Hematopoietic multipotent progenitor cell (in vitro differentiated cells): Measurements from ENCODE around the gene TESK1. TPM values are rescaled to one million over a fixed set of nuclear protein-coding genes. Genes with fewer than 3 reads are reported as not detected.
"Not testable (repeated sequence)": the region's sequence is repeated elsewhere in the genome, so short reads cannot be mapped to it uniquely, and the experiment has no call there.

Experiments
- DNase-seq, 3 donors: peaks; one replicate each; pipeline ENCODE4 v3.0.0-alpha.2; 2011 to 2015; ENCODE audit warnings: low read depth in 2 of 3, low spot score in 2 of 3
- total RNA-seq: library from RNA; depleted of rRNA; stranded (reverse); fragments of >200 nt; gene quantifications from one replicate; pipeline ENCODE4 v1.2.3, GENCODE V29; 2012

Gene TESK1
- total RNA-seq, 1 donor, result 13.2 TPM

DNA sequence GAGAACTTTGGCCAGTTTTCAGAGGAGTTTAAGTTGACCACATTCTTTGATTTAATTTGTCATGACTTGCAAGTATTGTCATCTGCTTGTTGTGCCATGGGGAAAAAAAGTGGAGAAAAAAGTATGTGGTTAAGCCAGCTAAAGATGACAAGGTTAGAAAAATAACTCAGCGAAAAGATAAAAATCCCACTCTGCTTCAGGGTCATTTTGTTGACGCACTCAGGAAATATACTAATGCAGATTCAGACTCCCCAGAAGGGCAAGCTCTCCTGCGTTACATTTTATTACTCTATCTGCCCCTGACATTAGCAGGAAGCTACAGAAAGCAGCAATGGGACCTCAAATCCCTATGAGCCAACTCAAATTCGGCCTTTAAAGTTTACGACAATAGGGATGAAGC is 27.6 kb upstream of the TESK1 start:
- no peak for DNase-seq

GRCh38 chr9:35579130-35579529 is 25.9 kb upstream of the TESK1 start:
- DNase-seq, result no peak

DNA sequence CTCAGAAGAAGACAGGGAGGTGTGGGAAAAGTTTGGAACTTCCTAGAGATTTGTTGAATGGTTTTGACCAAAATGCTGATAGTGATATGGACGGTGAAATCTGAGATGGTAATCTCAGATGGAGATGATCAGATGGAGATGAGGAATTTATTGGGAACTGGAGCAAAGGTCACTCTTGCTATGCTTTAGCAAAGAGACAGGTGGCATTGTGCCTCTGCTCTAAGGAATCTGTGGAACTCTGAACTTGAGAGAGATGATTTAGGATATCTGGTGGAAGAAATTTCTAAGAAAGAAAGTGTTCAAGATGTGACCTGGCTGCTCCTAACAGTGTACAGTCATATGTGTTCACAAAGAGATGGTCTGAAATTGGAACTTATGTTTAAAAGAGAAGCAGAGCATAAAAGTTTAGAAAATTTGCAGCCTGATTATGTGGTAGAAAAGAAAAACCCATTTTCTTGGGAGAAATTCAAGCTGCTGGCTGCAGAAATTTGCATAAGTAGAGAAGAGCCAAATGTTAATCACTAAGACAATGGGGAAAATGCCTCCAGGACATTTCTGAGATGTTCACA is 25.3 kb upstream of the TESK1 start:
- not testable (repeated sequence) for DNase-seq

- not testable (repeated sequence) for DNase-seq
Observed at GRCh38 chr9:35583521-35583920, 21.5 kb upstream of the TESK1 start.

DNA sequence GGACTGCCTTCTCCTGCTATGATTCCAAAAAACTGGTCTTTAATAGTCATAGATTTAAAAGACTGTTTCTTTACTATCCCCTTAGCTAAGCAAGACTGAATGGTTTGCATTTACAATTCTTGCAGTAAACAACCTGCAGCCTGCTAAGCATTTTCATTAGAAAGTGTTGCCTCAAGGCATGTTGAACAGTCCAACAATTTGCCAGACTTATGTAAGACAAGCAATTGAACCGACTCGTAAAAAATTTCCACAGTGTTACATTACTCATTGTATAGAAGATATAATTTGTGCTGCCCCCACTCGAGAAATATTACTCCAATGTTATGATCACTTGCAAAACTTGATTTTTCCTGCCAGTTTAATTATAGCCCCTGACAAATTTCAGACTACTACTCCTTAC is 20.4 kb upstream of the TESK1 start:
- DNase-seq, result not testable (repeated sequence)

DNA sequence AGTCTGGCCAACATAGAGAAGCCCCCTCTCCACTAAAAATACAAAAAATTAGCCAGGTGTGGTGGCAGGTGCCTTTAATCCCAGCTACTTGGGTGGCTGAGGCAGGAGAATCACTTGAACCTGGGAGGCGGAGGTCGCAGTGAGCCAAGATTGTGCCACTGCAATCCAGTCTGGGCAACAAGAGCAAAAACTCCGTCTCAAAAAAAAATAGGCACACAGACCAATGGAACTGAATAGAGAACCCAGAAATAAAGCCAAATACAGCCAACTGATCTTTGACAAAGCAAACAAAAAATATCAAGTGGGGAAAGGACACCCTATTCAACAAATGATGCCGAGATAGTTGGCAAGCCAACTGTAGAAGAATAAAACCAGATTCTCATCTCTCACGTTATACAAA is 16.6 kb upstream of the TESK1 start:
- not testable (repeated sequence) for DNase-seq

DNA sequence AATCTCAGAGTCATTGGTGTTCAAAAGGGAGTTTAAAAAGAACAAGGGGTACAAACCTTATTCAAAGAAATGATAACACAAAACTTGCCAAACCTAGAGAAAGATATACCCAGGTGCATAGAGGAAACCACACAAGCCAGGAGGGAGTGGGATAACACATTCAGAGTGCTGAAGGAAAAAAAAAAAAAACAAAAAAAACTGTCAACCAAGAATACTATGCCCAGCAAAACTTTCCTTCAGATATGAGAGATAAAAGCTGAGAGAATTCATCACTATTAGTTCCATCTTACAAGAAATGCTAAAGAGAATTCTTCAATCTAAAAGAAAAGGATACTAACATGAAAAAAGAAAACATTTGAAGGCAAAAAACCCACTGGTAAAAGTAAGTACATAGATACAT is 11.5 kb upstream of the TESK1 start:
- peak in 1 of 3 donors; percentile 18 for DNase-seq

GRCh38 chr9:35594471-35594870 is 10.6 kb upstream of the TESK1 start:
- no peak for DNase-seq

- not testable (repeated sequence) for DNase-seq
Observed at GRCh38 chr9:35596907-35597306, 8.2 kb upstream of the TESK1 start.

GRCh38 chr9:35598866-35599590 is 6.0 kb upstream of the TESK1 start:
- DNase-seq, result no peak

- DNase-seq, result no peak
Observed at GRCh38 chr9:35599763-35600604, 5.1 kb upstream of the TESK1 start.

GRCh38 chr9:35603506-35603985 is 1.5 kb upstream of the TESK1 start:
- DNase-seq, result no peak

DNA sequence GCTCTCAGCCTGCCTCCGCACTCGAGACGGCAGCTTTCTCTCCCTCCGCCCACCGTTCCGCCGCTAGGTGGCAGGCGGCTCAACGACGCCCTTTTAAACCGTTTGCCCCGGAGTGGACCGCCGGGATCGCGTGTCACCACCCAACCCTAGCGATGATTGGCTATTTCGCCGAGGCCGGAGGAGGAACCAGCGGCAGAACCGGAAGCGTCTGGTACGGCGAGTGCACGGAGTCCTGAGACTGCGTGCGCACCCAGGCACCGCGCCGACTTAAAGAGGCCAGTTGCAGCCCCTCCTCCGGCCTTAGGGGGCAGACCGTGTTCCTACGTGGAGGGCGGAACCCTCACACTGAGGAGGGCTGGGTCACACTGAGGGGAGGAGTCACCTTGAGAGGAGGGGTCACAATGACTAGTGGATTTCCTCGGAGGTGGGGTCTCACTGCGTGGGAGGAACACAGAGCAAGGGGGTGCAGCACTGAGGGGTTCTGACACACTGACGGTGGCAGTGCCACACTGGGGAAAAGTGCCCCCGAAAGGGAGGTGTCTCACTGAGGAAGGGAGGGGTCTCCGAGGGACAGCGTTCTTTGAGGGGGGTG is 980 bp upstream of the TESK1 start:
- peak; percentile 98 to 100 (median 100) for DNase-seq

- DNase-seq, result peak in 1 of 3 donors; percentile 21
Observed at GRCh38 chr9:35605351-35606137, 482 bp downstream of the TESK1 start.

GRCh38 chr9:35606138-35606504 is 1.1 kb downstream of the TESK1 start:
- no peak for DNase-seq

- DNase-seq, result no peak
Observed at GRCh38 chr9:35606726-35607125, 1.7 kb downstream of the TESK1 start.

- no peak for DNase-seq
Observed at GRCh38 chr9:35608221-35608620, 3.2 kb downstream of the TESK1 start.

DNA sequence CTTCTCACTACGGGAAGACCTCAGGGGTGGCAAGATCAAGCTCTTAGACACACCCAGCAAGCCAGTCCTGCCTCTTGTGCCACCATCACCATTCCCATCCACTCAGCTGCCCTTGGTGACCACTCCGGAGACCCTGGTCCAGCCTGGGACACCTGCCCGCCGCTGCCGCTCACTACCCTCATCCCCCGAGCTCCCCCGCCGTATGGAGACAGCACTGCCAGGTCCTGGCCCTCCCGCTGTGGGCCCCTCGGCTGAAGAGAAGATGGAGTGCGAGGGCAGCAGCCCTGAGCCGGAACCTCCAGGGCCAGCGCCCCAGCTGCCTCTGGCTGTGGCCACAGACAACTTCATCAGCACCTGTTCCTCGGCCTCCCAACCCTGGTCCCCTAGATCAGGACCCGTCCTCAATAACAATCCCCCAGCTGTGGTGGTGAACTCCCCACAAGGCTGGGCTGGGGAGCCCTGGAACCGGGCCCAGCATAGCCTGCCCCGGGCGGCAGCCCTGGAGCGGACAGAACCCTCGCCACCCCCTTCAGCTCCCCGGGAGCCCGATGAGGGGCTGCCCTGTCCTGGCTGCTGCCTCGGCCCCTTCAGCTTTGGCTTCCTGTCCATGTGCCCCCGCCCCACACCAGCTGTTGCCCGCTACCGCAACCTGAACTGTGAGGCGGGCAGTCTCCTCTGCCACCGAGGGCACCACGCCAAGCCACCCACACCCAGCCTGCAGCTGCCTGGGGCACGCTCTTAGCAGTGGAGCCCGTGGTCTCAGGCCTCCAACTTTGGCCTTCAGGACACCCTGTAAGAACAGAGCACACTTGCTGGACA is 4.1 kb downstream of the TESK1 start:
- no peak for DNase-seq

- DNase-seq, result no peak
Observed at GRCh38 chr9:35609820-35610163, 4.7 kb downstream of the TESK1 start.
